IPS-20b (cell line): Measurements from ENCODE around the gene TCF15.

Source experiments
- H3K27ac ChIP-seq: one replicate; pipeline ENCODE4 v1.5.1; 2013; ENCODE audit warnings: low read length
- H3K27me3 ChIP-seq: 2 replicates; pipeline ENCODE4 v1.6.1; 2013; ENCODE audit warnings: mild to moderate bottlenecking, low read length, inconsistent platforms; ENCODE audit not compliant: insufficient read depth
- H3K36me3 ChIP-seq: 2 replicates; pipeline ENCODE4 v1.6.1; 2013; ENCODE audit warnings: low read depth, mild to moderate bottlenecking, inconsistent platforms, low read length, moderate library complexity; ENCODE audit not compliant: insufficient read depth
- H3K4me1 ChIP-seq: 2 replicates; pipeline ENCODE4 v1.6.1; 2013; ENCODE audit warnings: mild to moderate bottlenecking, control low read depth, inconsistent platforms, low read length, moderate library complexity; ENCODE audit not compliant: insufficient read depth
- H3K4me3 ChIP-seq: 2 replicates; pipeline ENCODE4 v1.5.1; 2013; ENCODE audit warnings: mild to moderate bottlenecking, low read length, inconsistent platforms
- H3K9ac ChIP-seq: 2 replicates; pipeline ENCODE4 v1.6.1; 2013; ENCODE audit warnings: low read depth, mild to moderate bottlenecking, inconsistent platforms, low read length, moderate library complexity
- H3K9me3 ChIP-seq: 2 replicates; pipeline ENCODE4 v1.6.1; 2013; ENCODE audit warnings: mild to moderate bottlenecking, low read depth, low read length, inconsistent platforms; ENCODE audit not compliant: insufficient read depth

TCF15 gene

DNA sequence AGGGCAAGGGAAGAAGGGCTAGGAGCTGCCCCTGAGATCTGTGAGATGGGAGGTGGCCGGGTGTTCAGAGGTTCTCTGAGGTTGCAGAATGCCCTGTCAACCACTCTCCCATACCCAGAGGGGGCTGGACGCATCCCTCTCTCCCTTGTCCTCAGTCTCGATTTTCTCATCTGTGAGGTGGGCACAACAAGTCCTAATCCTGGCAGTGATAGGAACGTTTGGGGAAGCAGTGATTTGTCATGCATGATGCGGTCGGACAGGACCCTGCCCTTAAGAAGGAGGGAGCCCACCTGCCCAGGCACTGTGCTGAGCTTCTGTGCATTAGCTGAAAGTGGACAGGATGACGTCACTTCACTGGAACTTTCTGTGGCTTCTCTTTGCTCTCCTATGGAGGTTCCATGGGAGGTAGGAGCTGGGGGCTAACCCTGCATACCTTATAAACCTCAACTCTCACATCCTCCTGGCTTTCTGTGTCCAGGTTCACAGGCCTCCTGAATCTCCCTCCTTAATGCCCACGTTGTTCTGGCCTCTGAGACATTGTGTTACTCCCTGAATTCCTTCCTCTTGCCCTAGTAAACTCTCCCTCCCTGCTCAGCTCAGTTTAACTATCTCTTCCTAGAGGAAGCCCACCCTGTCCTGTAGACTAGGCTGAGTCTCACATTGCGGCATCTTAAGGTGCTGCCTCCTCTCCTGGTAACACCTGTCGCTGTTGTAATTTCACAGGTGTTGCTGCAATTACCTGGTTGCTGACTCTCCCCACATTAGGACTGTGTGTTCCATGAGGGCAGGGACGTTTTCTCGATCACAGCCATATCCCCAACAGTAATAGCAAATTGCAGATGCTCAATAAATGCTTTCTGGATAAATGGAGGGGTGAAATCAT, 36.5 kb downstream of the TCF15 start:
- peaks cover 27% of the 10 kb centered on the region for H3K4me1 ChIP-seq
- H3K36me3 ChIP-seq = no peaks in the 10 kb centered on the region
- H3K4me3 ChIP-seq = peak overlapping the region; percentile 31; the same call in 1 of the 2 replicates
- H3K27me3 ChIP-seq = peaks cover 22% of the 10 kb centered on the region
- peak overlapping the region; percentile 45; the same call in 1 of the 2 replicates for H3K9ac ChIP-seq
- H3K27ac ChIP-seq = no peak overlapping the region
- no peaks in the 10 kb centered on the region for H3K9me3 ChIP-seq

DNA sequence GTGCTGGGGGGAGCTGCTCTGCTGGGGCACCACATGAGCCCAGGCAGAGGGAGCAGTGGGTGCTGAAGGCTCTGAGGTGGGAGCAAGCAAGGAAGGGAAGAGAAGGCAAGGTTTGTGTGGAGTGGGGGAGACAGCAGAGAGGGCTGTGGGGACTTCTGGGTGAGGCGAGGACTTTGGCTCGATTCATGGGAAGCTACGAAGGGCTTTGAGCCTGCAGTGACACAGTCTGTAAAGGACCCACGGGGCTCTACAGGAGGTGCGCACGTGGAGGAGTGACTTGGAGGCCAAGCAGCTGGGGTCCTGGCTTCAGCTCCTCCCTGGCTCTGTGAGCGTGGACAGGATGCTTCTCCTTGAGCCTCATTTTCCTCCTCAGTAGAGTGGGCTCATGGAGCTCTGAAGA, 37.4 kb downstream of the TCF15 start:
- Histone ChIP-seq H3K27ac (no peak overlapping the region), H3K9ac (no peak overlapping the region), H3K4me1 (peaks cover 31% of the 10 kb centered on the region), H3K4me3 (no peak overlapping the region), H3K9me3 (no peaks in the 10 kb centered on the region), H3K36me3 (no peaks in the 10 kb centered on the region), H3K27me3 (peaks cover 22% of the 10 kb centered on the region)

DNA sequence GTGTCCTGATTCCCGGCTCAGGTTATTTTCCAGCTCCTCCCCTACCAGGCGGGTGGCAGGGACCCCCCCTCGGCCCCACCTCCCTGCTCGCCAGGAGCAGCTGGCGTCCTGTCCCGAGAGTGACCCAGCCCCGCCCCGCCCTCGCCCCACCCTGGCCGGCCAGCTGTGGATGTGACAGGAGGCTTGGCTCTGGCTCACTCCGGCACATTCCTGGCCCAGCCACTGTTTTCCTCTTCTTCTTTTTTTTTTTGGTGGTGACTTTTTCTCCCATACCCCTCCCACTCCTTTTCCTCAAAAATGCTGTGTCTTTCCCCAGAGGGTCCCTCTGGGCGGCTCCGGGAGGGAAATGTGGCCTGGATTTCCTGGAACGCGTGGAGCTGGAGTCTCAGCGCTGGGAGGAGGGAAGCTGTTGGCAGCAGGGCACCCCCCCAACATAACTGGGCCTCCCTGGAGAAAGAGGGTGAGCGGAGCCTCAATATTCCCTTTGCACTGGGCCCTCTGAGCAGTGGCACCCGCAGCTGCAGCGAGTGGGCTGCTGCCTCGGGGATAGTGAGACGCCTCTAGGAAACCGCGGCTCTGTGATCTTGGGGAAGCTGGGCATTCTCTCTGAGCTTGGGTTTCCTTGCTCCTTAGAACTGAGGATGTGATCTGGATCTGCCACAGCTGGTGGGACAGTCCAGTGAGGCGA, 38.2 kb downstream of the TCF15 start:
- Histone ChIP-seq H3K27ac (no peak overlapping the region), H3K4me3 (no peak overlapping the region), H3K4me1 (peaks cover 31% of the 10 kb centered on the region), H3K9me3 (no peaks in the 10 kb centered on the region), H3K27me3 (peaks cover 22% of the 10 kb centered on the region), H3K9ac (no peak overlapping the region), H3K36me3 (no peaks in the 10 kb centered on the region)

DNA sequence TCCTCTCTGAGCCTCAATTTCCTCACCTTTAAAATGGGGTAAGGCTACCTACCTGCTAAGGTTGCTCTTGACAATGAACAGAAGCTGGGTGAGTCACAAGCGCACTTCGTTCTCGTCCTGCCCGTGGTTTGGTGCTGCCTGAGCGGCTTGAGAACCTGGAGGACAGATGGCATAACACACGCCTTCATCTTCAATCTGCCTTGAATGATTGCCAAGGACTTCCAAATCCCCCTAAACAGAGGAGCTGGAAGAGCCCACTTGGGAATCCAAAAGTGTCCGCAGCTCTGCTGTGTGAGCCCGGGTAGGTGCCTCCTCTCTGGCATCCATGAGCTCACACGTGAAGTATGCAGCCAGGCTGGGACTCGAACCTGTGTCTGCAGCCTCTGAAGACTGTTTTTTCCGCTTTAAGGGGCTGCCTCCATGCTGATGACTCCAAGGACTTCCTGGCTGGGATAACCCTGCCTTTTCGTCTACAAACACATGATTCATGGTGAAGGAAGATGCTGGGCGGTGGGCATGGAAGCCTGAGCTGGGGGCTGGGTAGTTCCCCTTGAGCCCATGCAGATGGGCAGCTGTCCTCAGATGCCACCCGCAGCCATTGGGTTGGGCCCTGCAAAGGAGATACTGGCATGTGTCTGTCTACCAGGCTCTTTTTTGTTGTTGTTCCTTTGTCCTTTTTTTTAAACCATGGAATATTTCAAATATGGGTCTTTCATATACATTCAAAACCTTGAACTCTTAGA, 41.3 kb downstream of the TCF15 start:
- Histone ChIP-seq H3K4me1 (peaks cover 17% of the 10 kb centered on the region), H3K4me3 (no peak overlapping the region), H3K9ac (no peak overlapping the region), H3K27ac (no peak overlapping the region), H3K27me3 (peaks cover 20% of the 10 kb centered on the region), H3K9me3 (no peaks in the 10 kb centered on the region), H3K36me3 (no peaks in the 10 kb centered on the region)

DNA sequence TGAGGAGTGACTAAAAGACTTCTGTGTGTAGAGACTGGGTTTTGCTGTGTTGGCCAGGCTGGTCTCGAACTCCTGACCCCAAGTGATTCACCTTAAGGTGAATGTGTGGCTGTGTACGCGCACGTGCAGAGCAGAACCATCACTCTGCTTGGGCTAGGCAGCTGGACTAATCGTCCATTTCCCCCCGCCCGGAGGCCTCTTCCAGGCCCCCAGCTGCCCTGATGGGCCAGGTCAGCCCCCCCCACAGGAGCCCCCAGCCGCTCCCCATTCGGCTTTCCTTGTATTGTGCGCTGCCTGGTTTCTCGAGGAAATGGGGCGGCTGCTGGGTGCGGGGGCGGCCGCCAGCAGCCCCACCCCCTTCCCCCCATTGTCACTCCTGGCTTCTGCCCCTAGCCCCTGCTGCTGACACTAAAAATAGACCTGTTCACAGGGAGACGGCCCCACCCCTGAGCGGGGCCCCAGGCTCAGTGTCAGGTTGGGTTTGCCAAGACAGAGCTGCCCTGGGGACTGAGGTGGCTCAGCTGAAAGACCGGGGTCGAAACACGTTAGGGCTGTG, 41.9 kb downstream of the TCF15 start:
- H3K4me1 ChIP-seq = peaks cover 11% of the 10 kb centered on the region; the same call in 1 of the 2 replicates
- H3K9me3 ChIP-seq = no peaks in the 10 kb centered on the region
- no peak overlapping the region for H3K9ac ChIP-seq
- no peaks in the 10 kb centered on the region for H3K36me3 ChIP-seq
- peaks cover 13% of the 10 kb centered on the region for H3K27me3 ChIP-seq
- no peak overlapping the region for H3K27ac ChIP-seq
- no peak overlapping the region for H3K4me3 ChIP-seq

DNA sequence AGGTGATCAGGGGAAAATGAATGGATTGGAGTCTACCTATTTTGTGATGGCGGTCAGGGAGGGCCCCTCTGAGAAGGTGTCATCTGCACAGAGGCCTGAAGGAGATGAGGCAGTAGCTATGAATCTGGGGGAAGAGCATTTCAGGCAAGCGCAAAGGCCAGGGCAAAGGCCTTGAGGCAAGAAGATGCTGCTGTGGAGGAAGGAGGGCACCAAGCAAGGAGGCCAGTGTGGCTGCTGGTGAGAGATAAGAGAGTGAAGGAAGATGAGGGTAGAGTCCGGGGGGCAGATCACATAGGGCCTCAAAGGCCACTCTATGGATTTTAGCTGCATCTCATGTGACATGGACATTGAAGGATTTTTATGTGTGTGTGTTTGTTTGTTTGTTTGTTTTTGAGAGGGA, 45.9 kb downstream of the TCF15 start:
- H3K9ac ChIP-seq = no peak overlapping the region
- peaks cover 6% of the 10 kb centered on the region; the same call in 1 of the 2 replicates for H3K4me1 ChIP-seq
- no peaks in the 10 kb centered on the region for H3K27me3 ChIP-seq
- H3K9me3 ChIP-seq = no peaks in the 10 kb centered on the region
- no peak overlapping the region for H3K4me3 ChIP-seq
- no peaks in the 10 kb centered on the region for H3K36me3 ChIP-seq
- H3K27ac ChIP-seq = no peak overlapping the region

DNA sequence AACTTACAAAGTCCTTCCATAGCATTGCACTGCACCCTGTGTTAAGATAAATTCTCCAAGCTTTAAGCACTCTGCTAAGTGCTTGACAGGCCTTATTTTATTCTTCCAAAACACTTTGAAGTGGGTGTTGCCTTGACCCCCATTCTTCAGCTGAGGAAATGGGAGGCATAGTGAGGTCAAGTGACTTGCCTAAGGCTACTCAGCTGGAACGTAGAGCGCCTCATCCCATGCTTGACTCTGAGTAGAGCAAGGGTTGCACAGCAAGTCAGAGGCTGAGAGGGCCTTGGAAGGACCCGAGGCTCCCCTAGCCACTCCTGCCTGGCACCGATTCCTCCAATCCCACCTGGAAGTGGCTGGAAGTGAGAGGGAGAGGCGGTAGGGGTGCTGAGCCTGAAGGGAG, 46.9 kb downstream of the TCF15 start:
- Histone ChIP-seq H3K27ac (no peak overlapping the region), H3K4me1 (no peaks in the 10 kb centered on the region; the same call in 1 of the 2 replicates), H3K9ac (no peak overlapping the region), H3K27me3 (no peaks in the 10 kb centered on the region), H3K4me3 (no peak overlapping the region), H3K36me3 (no peaks in the 10 kb centered on the region), H3K9me3 (no peaks in the 10 kb centered on the region)

DNA sequence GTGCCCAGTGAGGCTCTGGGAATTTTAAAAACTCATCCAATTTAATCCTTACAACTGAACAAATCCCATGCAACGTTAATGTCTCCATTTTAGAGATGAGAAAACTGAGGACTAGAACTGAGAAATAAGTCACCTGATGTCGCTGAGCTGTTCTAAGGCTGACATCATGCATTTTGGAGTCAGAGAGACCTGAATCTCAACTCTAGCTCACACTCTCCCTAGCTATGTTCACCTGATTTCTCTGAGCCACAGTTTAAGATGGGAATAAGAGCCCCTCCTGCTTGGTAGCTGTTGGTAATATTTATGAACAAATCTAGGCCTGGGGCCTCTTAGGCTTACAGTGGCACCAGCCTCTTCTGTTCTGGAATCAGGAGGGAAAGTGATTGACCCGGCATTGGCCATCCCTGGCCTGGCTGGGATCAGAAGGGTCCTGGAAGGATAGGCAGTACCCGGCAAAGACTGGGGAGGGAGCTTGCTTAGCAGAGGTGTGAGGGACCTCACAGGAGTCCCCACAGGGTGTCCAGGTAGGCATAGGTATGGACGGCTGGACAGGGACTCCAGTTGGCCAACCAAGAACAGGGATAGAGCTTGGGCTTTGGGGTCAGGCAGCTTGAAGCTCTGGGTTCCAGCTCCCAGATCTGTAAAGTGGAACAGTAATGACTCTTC, 47.7 kb downstream of the TCF15 start:
- Histone ChIP-seq H3K4me3 (no peak overlapping the region), H3K4me1 (no peaks in the 10 kb centered on the region), H3K9ac (no peak overlapping the region), H3K27me3 (no peaks in the 10 kb centered on the region), H3K9me3 (no peaks in the 10 kb centered on the region), H3K27ac (no peak overlapping the region), H3K36me3 (no peaks in the 10 kb centered on the region)

DNA sequence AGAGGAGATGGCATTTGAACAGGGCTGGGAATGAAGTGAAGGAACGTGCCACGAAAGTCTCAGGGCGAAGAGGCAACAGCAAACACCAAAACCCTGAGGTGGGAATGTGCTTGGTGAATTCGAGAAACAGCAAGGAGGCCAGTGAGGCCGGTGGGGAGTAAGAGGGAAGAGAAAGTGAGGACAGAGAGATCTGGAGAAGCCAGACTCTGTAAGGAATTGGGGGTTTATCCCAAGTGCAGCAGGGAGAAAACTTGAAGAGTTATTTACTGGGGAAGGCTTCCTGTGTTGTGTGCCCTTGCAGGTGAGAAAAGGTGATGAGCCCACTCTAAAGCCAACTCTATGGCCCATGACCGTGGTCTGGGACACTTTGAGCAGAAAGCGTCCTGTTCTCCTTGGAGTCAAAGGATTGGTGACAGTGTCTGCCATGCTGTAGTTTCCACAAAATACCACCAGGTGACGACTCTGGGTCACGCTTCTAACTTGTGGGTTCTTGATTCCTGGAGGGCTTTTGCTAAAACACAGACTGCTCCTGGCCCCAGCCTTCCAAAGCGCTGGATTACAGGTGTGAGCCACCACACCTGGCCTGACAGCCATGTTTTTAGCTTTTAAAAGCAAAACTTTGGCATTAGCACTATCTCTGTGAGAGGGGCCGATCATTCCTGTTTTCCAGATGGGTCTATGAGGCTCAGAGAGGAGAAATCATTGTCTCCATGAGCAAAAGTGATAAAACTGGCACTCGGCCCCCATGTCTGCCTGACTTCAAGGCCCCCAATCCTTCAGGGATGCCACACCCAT, 48.5 kb downstream of the TCF15 start:
- H3K9me3 ChIP-seq = no peaks in the 10 kb centered on the region
- H3K36me3 ChIP-seq = no peaks in the 10 kb centered on the region
- no peaks in the 10 kb centered on the region for H3K27me3 ChIP-seq
- H3K9ac ChIP-seq = no peak overlapping the region
- H3K4me3 ChIP-seq = no peak overlapping the region
- no peak overlapping the region for H3K27ac ChIP-seq
- H3K4me1 ChIP-seq = no peaks in the 10 kb centered on the region

DNA sequence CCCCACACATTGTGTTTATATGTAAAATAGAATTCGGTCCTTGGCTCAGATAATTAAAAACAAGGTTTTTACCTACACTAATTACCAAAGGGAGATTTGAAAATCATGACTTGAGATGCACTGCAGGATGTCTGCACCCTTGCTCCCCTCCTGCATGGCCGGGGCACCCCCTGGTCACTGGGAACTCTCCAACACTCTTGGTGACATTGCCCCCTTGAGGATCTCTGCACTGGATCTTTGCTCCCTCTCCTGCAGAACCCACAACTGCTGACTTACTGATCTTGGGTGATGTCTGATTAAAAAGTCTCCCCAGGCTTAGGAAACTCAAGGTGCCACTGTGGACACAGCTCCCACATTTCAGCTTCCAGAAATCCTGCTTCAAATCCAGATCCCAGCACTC, 49.4 kb downstream of the TCF15 start:
- no peaks in the 10 kb centered on the region for H3K9me3 ChIP-seq
- H3K4me1 ChIP-seq = no peaks in the 10 kb centered on the region
- no peaks in the 10 kb centered on the region for H3K36me3 ChIP-seq
- no peak overlapping the region for H3K9ac ChIP-seq
- H3K4me3 ChIP-seq = no peak overlapping the region
- no peak overlapping the region for H3K27ac ChIP-seq
- H3K27me3 ChIP-seq = no peaks in the 10 kb centered on the region
